Measurements from ENCODE around the gene GNRH2. TPM values are rescaled to one million over a fixed set of nuclear protein-coding genes. Genes with fewer than 3 reads are reported as not detected.

The GNRH2 gene
- polyA plus RNA-seq, 1 donor: 1.2 TPM

- no peak within 1 kb of the TSS for H3K4me3 ChIP-seq (ENCODE audit: low read length)
- H3K27me3 ChIP-seq (ENCODE audit: control insufficient read depth, insufficient read depth, low read length): peaks cover 36% of the 10 kb centered on the region
- DNase-seq: no peak
- WGBS (ENCODE audit: insufficient coverage, low lambda C conversion rate): 100% methylated on average over 2 of the region's 28 CpGs
- H3K9me3 ChIP-seq (ENCODE audit: control insufficient read depth, low read depth, low read length): peaks cover 2% of the 10 kb centered on the region
- H3K36me3 ChIP-seq (ENCODE audit: control insufficient read depth, insufficient read depth, low read length): no peaks in the 10 kb centered on the region
- H3K4me1 ChIP-seq (ENCODE audit: control insufficient read depth, insufficient read depth, low read length): peaks cover 4% of the 10 kb centered on the region
- no peak within 1 kb of the TSS for H3K27ac ChIP-seq (ENCODE audit: low read length)
These were observed 41.0 kb downstream of the GNRH2 start, which contains the start of gene AVP for GRCh38 chr20:3084283-3084985. TSS of gene AVP (minus strand) at chr20:3084724. CDS start at chr20:3084674, 50 bp downstream.

- WGBS (ENCODE audit: insufficient coverage, low lambda C conversion rate): no CpG with 5 or more reads among the region's 7 CpGs
- no peak overlapping the region for H3K27ac ChIP-seq (ENCODE audit: low read length)
- no peaks in the 10 kb centered on the region for H3K36me3 ChIP-seq (ENCODE audit: control insufficient read depth, insufficient read depth, low read length)
- peaks cover 4% of the 10 kb centered on the region for H3K4me1 ChIP-seq (ENCODE audit: control insufficient read depth, insufficient read depth, low read length)
- peaks cover 39% of the 10 kb centered on the region for H3K27me3 ChIP-seq (ENCODE audit: control insufficient read depth, insufficient read depth, low read length)
- H3K4me3 ChIP-seq (ENCODE audit: low read length): no peak overlapping the region
- DNase-seq: no peak
- H3K9me3 ChIP-seq (ENCODE audit: control insufficient read depth, low read depth, low read length): peaks cover 2% of the 10 kb centered on the region
These were observed 41.6 kb downstream of the GNRH2 start for GRCh38 chr20:3084986-3085360.

- Histone ChIP-seq H3K36me3 (ENCODE audit: control insufficient read depth, insufficient read depth, low read length) (no peaks in the 10 kb centered on the region), H3K4me1 (ENCODE audit: control insufficient read depth, insufficient read depth, low read length) (peaks cover 4% of the 10 kb centered on the region), H3K9me3 (ENCODE audit: control insufficient read depth, low read depth, low read length) (peaks cover 2% of the 10 kb centered on the region), H3K27me3 (ENCODE audit: control insufficient read depth, insufficient read depth, low read length) (peaks cover 39% of the 10 kb centered on the region), H3K4me3 (ENCODE audit: low read length) (no peak overlapping the region), H3K27ac (ENCODE audit: low read length) (no peak overlapping the region)
- WGBS (ENCODE audit: insufficient coverage, low lambda C conversion rate): no CpG with 5 or more reads among the region's 8 CpGs
- DNase-seq: no peak
These were observed 42.2 kb downstream of the GNRH2 start for GRCh38 chr20:3085571-3086072.

- peaks cover 5% of the 10 kb centered on the region for H3K9me3 ChIP-seq (ENCODE audit: control insufficient read depth, low read depth, low read length)
- no peaks in the 10 kb centered on the region for H3K36me3 ChIP-seq (ENCODE audit: control insufficient read depth, insufficient read depth, low read length)
- no peak overlapping the region for H3K27ac ChIP-seq (ENCODE audit: low read length)
- no peak overlapping the region for H3K4me3 ChIP-seq (ENCODE audit: low read length)
- WGBS (ENCODE audit: insufficient coverage, low lambda C conversion rate): no CpG with 5 or more reads among the region's 7 CpGs
- H3K27me3 ChIP-seq (ENCODE audit: control insufficient read depth, insufficient read depth, low read length): peaks cover 38% of the 10 kb centered on the region
- DNase-seq: no peak
- H3K4me1 ChIP-seq (ENCODE audit: control insufficient read depth, insufficient read depth, low read length): no peaks in the 10 kb centered on the region
These were observed 44.6 kb downstream of the GNRH2 start for GRCh38 chr20:3088031-3088430.

- no CpG with 5 or more reads among the region's 1 CpG for WGBS (ENCODE audit: insufficient coverage, low lambda C conversion rate)
- H3K27me3 ChIP-seq (ENCODE audit: control insufficient read depth, insufficient read depth, low read length): peaks cover 35% of the 10 kb centered on the region
These were observed 47.1 kb downstream of the GNRH2 start for GRCh38 chr20:3090565-3090964.

GRCh38 chr20:3092611-3093379 lies 49.4 kb downstream of the GNRH2 start:
- DNase-seq: peak in 1 of 2 donors; percentile 35
- no CpG with 5 or more reads among the region's 81 CpGs for WGBS (ENCODE audit: insufficient coverage, low lambda C conversion rate)
- Histone ChIP-seq H3K4me3 (ENCODE audit: low read length) (peak overlapping the region; percentile 3), H3K36me3 (ENCODE audit: control insufficient read depth, insufficient read depth, low read length) (no peaks in the 10 kb centered on the region), H3K27ac (ENCODE audit: low read length) (no peak overlapping the region), H3K27me3 (ENCODE audit: control insufficient read depth, insufficient read depth, low read length) (peaks cover 35% of the 10 kb centered on the region), H3K4me1 (ENCODE audit: control insufficient read depth, insufficient read depth, low read length) (peaks cover 3% of the 10 kb centered on the region), H3K9me3 (ENCODE audit: control insufficient read depth, low read depth, low read length) (peaks cover 3% of the 10 kb centered on the region)

More at GRCh38 chr20:3090565-3090964, 47.1 kb downstream of the GNRH2 start:
- DNase-seq: no peak
- no peaks in the 10 kb centered on the region for H3K36me3 ChIP-seq (ENCODE audit: control insufficient read depth, insufficient read depth, low read length)
- no peak overlapping the region for H3K27ac ChIP-seq (ENCODE audit: low read length)
- H3K4me1 ChIP-seq (ENCODE audit: control insufficient read depth, insufficient read depth, low read length): peaks cover 3% of the 10 kb centered on the region
- peaks cover 3% of the 10 kb centered on the region for H3K9me3 ChIP-seq (ENCODE audit: control insufficient read depth, low read depth, low read length)
- H3K4me3 ChIP-seq (ENCODE audit: low read length): no peak overlapping the region

GRCh38 chr20:3093861-3094361 lies 50.5 kb downstream of the GNRH2 start:
- H3K4me3 ChIP-seq (ENCODE audit: low read length): no peak overlapping the region
- DNase-seq: no peak

GRCh38 chr20:3094848-3095629 lies 51.6 kb downstream of the GNRH2 start:
- Histone ChIP-seq H3K27me3 (ENCODE audit: control insufficient read depth, insufficient read depth, low read length) (peaks cover 31% of the 10 kb centered on the region), H3K9me3 (ENCODE audit: control insufficient read depth, low read depth, low read length) (peaks cover 3% of the 10 kb centered on the region), H3K4me3 (ENCODE audit: low read length) (no peak overlapping the region), H3K36me3 (ENCODE audit: control insufficient read depth, insufficient read depth, low read length) (no peaks in the 10 kb centered on the region), H3K27ac (ENCODE audit: low read length) (no peak overlapping the region), H3K4me1 (ENCODE audit: control insufficient read depth, insufficient read depth, low read length) (peaks cover 3% of the 10 kb centered on the region)
- DNase-seq: no peak
- WGBS (ENCODE audit: insufficient coverage, low lambda C conversion rate): no CpG with 5 or more reads among the region's 13 CpGs

More at GRCh38 chr20:3093861-3094361, 50.5 kb downstream of the GNRH2 start:
- H3K4me1 ChIP-seq (ENCODE audit: control insufficient read depth, insufficient read depth, low read length): peaks cover 3% of the 10 kb centered on the region
- WGBS (ENCODE audit: insufficient coverage, low lambda C conversion rate): no CpG with 5 or more reads among the region's 10 CpGs
- peaks cover 35% of the 10 kb centered on the region for H3K27me3 ChIP-seq (ENCODE audit: control insufficient read depth, insufficient read depth, low read length)
- H3K9me3 ChIP-seq (ENCODE audit: control insufficient read depth, low read depth, low read length): peaks cover 3% of the 10 kb centered on the region
- no peaks in the 10 kb centered on the region for H3K36me3 ChIP-seq (ENCODE audit: control insufficient read depth, insufficient read depth, low read length)
- H3K27ac ChIP-seq (ENCODE audit: low read length): no peak overlapping the region
